Measurements from ENCODE around the gene USP6.

DNA sequence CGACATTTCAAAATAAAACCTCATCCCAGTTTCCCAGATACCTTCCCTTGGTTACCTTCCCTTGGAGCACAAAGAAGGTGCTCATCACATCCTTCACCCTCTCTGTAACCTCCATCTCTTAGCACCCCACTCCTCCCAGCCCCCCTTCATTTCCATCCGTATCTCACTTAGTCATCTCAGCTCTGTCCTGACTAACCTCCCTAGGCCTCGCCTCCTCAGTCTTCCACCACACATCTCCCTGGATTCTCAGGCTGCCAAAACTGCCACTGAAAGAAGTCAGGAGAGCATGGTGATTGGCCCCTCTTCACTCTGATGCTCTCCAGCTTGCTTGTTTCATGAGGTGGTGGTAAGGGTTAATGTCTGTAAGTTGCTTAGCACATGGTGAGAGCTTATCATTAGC, 35.2 kb upstream of the USP6 start:
- TF ChIP-seq POLR2A (IDR thresholded peaks at IDR 0.05; ENCODE audit: low read depth, low read length): no peak
- TF ChIP-seq TAF1 (IDR thresholded peaks at IDR 0.05; ENCODE audit: low read depth, low read length): no peak
